Cardiac muscle cell (in vitro differentiated cells and primary cell): ENCODE measurements around the gene ATP5F1D. TPM values are rescaled to one million over a fixed set of nuclear protein-coding genes. Genes with fewer than 3 reads are reported as not detected.
A peak's percentile ranks its signal among the peaks of the same experiment; 100 is the strongest.

ENCODE experiments used
- DNase-seq, 2 donors: peaks; one replicate each; pipeline versions ENCODE4 v3.0.0 to v3.0.0-alpha.2; 2010 to 2017; ENCODE audit warnings: low read depth in 1 of 2, low spot score in 1 of 2
- H3K27ac ChIP-seq: fragments of 200-600 bp; sonication (generic); 2 replicates; pipeline ENCODE4 v1.5.1; 2016
- H3K27me3 ChIP-seq: fragments of 200-600 bp; sonication (generic); 2 replicates; pipeline ENCODE4 v1.6.0; 2016; ENCODE audit warnings: control low read depth
- H3K36me3 ChIP-seq: fragments of 200-600 bp; sonication (generic); 2 replicates; pipeline ENCODE4 v1.5.1; 2016; ENCODE audit warnings: control low read depth
- H3K4me1 ChIP-seq: fragments of 200-600 bp; sonication (generic); 2 replicates; pipeline ENCODE4 v1.8.1; 2017; ENCODE audit warnings: low read depth, mild to moderate bottlenecking, mixed run types
- H3K4me3 ChIP-seq: fragments of 200-600 bp; sonication (generic); 2 replicates; pipeline ENCODE4 v1.5.1; 2016; ENCODE audit warnings: mild to moderate bottlenecking
- H3K9me3 ChIP-seq: fragments of 200-600 bp; sonication (generic); 2 replicates; pipeline ENCODE4 v1.5.1; 2017; ENCODE audit warnings: low read depth, mild to moderate bottlenecking, control low read depth
- CTCF ChIP-seq: IDR thresholded peaks from 2 replicates; pipeline ENCODE4 v1.5.1; 2012; ENCODE audit warnings: low read depth, mild to moderate bottlenecking, low read length
- polyA plus RNA-seq: library from polyadenylated mRNA; unstranded; fragments of >200 nt; fragmentation: Nextera tagmentation; extraction: Ambion mirVana; gene quantifications from 2 replicates; pipeline ENCODE4 v1.2.1, GENCODE V29; 2016
- total RNA-seq: library from RNA; depleted of rRNA; stranded (reverse); fragments of >200 nt; gene quantifications from 2 replicates; pipeline ENCODE4 v1.2.3, GENCODE V29; 2016

ATP5F1D gene
- total and polyA plus RNA-seq, 2 experiments from 2014 or later = 188 to 638 TPM

GRCh38 chr19:1229924-1230782, 11.4 kb upstream of the ATP5F1D start:
- H3K9me3 ChIP-seq = no peaks in the 10 kb centered on the region
- no peaks in the 10 kb centered on the region for H3K27me3 ChIP-seq
- peak overlapping the region; percentile 81 for H3K27ac ChIP-seq
- H3K4me3 ChIP-seq = no peak overlapping the region
- H3K36me3 ChIP-seq = peaks cover 15% of the 10 kb centered on the region
- no peak for TF ChIP-seq CTCF
- peaks cover 34% of the 10 kb centered on the region for H3K4me1 ChIP-seq
- no peak for DNase-seq

GRCh38 chr19:1230783-1231489, 10.6 kb upstream of the ATP5F1D start:
- H3K36me3 ChIP-seq = peaks cover 18% of the 10 kb centered on the region
- H3K27ac ChIP-seq = peak overlapping the region; percentile 81
- DNase-seq = no peak

GRCh38 chr19:1231729-1232637, 9.6 kb upstream of the ATP5F1D start:
- Histone ChIP-seq H3K36me3 (peaks cover 15% of the 10 kb centered on the region), H3K4me3 (no peak overlapping the region), H3K4me1 (peaks cover 34% of the 10 kb centered on the region), H3K27me3 (no peaks in the 10 kb centered on the region), H3K9me3 (no peaks in the 10 kb centered on the region), H3K27ac (peak overlapping the region; percentile 81)
- peak in 1 of 2 donors; percentile 70 for DNase-seq
- TF ChIP-seq CTCF = no peak

More at GRCh38 chr19:1230783-1231489, 10.6 kb upstream of the ATP5F1D start:
- Histone ChIP-seq H3K4me3 (no peak overlapping the region), H3K27me3 (no peaks in the 10 kb centered on the region), H3K9me3 (no peaks in the 10 kb centered on the region), H3K4me1 (peaks cover 34% of the 10 kb centered on the region)
- TF ChIP-seq CTCF = no peak

GRCh38 chr19:1232652-1233072, 8.9 kb upstream of the ATP5F1D start:
- peak overlapping the region; percentile 81 for H3K27ac ChIP-seq
- peak in 1 of 2 donors; percentile 72 for DNase-seq
- peaks cover 9% of the 10 kb centered on the region for H3K36me3 ChIP-seq
- no peaks in the 10 kb centered on the region for H3K9me3 ChIP-seq
- H3K4me3 ChIP-seq = no peak overlapping the region
- no peak for TF ChIP-seq CTCF
- peaks cover 34% of the 10 kb centered on the region for H3K4me1 ChIP-seq
- H3K27me3 ChIP-seq = no peaks in the 10 kb centered on the region

- Histone ChIP-seq H3K27me3 (no peaks in the 10 kb centered on the region), H3K27ac (peak overlapping the region; percentile 81), H3K4me1 (peaks cover 35% of the 10 kb centered on the region), H3K9me3 (no peaks in the 10 kb centered on the region), H3K36me3 (peaks cover 7% of the 10 kb centered on the region), H3K4me3 (no peak overlapping the region)
- no peak for TF ChIP-seq CTCF
- DNase-seq = no peak
These were observed 8.4 kb upstream of the ATP5F1D start for GRCh38 chr19:1233115-1233667.
